Measurements from ENCODE around the gene MYOM3.

DNA sequence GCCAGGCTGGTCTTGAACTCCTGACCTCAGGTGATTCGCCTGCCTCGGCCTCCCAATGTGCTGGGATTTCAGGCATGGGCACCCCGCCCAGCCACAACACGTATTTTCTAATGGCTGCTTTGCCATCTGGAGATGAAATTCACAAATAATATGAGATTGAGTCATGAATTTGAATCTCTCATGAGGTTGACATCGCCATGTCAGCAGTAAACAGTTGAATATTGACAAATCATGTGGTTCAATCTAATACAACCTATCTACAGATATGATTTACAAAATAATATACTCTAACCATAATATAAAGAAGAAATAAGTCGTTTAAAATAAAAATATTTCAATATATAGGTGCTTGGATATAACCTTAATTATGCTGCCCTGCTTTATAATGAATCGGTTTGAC is 42.1 kb downstream of the MYOM3 start:
- no peak for TF ChIP-seq EZH2 (IDR thresholded peaks at IDR 0.05; ENCODE audit: low read length, unreplicated experiment)
- TF ChIP-seq, protein P1, sequence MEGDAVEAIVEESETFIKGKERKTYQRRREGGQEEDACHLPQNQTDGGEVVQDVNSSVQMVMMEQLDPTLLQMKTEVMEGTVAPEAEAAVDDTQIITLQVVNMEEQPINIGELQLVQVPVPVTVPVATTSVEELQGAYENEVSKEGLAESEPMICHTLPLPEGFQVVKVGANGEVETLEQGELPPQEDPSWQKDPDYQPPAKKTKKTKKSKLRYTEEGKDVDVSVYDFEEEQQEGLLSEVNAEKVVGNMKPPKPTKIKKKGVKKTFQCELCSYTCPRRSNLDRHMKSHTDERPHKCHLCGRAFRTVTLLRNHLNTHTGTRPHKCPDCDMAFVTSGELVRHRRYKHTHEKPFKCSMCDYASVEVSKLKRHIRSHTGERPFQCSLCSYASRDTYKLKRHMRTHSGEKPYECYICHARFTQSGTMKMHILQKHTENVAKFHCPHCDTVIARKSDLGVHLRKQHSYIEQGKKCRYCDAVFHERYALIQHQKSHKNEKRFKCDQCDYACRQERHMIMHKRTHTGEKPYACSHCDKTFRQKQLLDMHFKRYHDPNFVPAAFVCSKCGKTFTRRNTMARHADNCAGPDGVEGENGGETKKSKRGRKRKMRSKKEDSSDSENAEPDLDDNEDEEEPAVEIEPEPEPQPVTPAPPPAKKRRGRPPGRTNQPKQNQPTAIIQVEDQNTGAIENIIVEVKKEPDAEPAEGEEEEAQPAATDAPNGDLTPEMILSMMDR (conservative IDR thresholded peaks at IDR 0.05; ENCODE audit: low read depth, low read length) = no peak
- no peak for TF ChIP-seq EZH2phosphoT487 (IDR thresholded peaks at IDR 0.05; ENCODE audit: borderline replicate concordance, low read length)

Measured in PC-3 (cell line).